K562 treated with DMSO at 1 percent for 4 hours (cell line): Measurements from ENCODE around the gene LEAP2. TPM values are rescaled to one million over a fixed set of nuclear protein-coding genes. Genes with fewer than 3 reads are reported as not detected.

Experiments
- total RNA-seq: library from RNA; unstranded; fragments of 300-600 nt; gene quantifications from 2 replicates; pipeline ENCODE4 v1.2.3, GENCODE V29; 2022; ENCODE audit not compliant: insufficient read depth

LEAP2 gene, protein sequence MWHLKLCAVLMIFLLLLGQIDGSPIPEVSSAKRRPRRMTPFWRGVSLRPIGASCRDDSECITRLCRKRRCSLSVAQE
- 4.2 and 4.8 TPM in 2 replicates for total RNA-seq

GRCh38 chr5:132873119-132873929 lies at the start of gene LEAP2:
TSS of gene LEAP2 (plus strand) at chr5:132873668. CDS start at chr5:132873695, 27 bp downstream.

DNA sequence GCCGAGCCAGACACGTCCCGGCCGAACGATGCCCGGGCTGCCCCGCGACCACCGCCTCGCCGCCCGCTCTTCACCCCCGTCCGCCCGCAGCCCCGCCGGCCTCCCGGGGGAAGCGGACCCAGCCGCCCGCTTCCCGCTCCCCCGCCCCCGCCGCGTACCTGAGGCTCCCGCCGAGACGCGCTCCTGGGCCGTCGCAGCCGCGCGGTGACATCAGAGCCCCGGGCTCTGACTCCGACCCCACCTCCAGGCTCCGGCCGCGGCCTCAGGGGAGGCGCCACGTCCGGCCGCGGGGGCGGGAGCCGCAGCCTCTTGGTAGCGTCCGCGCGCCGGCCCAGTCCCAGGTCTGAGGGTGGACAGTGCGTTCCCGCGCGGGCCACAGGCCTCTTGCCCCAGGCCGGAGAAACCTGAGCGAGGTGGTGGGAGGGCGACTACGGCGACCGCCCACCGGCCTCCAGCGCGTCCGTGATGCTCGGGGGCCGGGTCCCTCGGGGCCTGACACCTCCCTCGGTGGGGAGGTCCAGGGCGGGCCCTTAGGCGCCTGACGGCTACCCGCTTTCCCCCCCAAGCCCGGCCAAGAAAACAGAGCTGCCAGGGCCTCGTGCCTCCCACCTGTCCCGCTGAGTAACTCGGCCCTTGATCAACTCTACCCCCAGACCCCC lies 42.9 kb upstream of the LEAP2 start, which contains the start of gene SHROOM1:
SHROOM1 (minus strand) TSS at position 212 of the 659 bp plus-strand sequence. CDS start 4,507 bp downstream, outside the sequence.

DNA sequence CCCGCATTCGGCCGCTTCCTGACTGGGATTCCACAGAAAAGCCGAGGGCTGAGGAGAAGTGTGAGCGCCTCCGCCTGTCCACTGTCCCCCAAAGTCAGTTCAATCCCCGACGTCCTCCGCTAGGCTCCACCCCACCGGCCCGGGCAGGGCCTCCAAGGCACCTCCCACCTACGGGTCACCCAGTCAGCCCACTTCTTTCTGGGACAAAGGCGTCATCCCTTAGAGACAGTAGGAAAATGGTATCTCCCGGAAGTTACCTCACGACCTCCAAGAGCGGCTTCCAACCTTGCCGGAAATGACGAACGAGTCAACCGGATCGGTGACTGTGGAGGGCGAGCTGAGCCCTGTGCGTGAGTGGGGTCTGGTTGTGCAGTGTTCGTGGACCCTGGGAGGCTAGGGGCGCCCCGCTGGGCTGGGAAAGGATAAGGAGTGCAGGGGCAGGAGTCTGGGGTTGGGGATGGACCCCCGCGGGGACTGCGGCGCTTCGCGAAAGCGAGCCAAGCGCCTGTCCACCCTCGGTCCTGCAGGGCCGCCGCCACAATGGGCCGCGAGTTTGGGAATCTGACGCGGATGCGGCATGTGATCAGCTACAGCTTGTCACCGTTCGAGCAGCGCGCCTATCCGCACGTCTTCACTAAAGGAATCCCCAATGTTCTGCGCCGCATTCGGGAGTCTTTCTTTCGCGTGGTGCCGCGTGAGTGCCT lies 7.0 kb upstream of the LEAP2 start, which contains the start of the genes GDF9 and UQCRQ:
GDF9 (minus strand) TSS at position 128 of the 704 bp plus-strand sequence. CDS start 1,936 bp downstream, outside the sequence.
UQCRQ (plus strand) TSS at position 301 of the 704 bp plus-strand sequence; CDS start at position 541, 240 bp downstream.

Other genes starting within 250 kb of the LEAP2 start
- gene IL13, start 215.5 kb upstream of the LEAP2 start, total RNA-seq: not detected in 2 replicates
- gene IL4, start 199.7 kb upstream of the LEAP2 start, total RNA-seq: not detected in 2 replicates
- gene KIF3A, start 136.1 kb upstream of the LEAP2 start, total RNA-seq: 1.7 and 3.5 TPM in 2 replicates
- gene CCNI2, start 126.2 kb upstream of the LEAP2 start, total RNA-seq: 14.3 and 19.8 TPM in 2 replicates
- gene SEPTIN8, start 96.4 kb upstream of the LEAP2 start, total RNA-seq: 90.9 and 125 TPM in 2 replicates
- gene SOWAHA, start 60.4 kb upstream of the LEAP2 start, total RNA-seq: 0.47 TPM in 1 of 2 replicates, not detected in the other
- 17.4 and 22.0 TPM in 2 replicates for gene SHROOM1, start 43.0 kb upstream of the LEAP2 start, total RNA-seq
- gene GDF9, start 7.2 kb upstream of the LEAP2 start, total RNA-seq: not detected in 2 replicates
- 151 and 229 TPM in 2 replicates for gene UQCRQ, start 7.0 kb upstream of the LEAP2 start, total RNA-seq
- gene AFF4, start 90.0 kb downstream of the LEAP2 start, total RNA-seq: 13.1 and 21.4 TPM in 2 replicates
- 32.7 and 41.0 TPM in 2 replicates for gene ZCCHC10, start 152.9 kb downstream of the LEAP2 start, total RNA-seq
- gene HSPA4, start 178.3 kb downstream of the LEAP2 start, total RNA-seq: 69.6 and 81.4 TPM in 2 replicates